Erythroblast (primary cell): ENCODE measurements around the gene LOXL4.
"Not testable (repeated sequence)": the region's sequence is repeated elsewhere in the genome, so short reads cannot be mapped to it uniquely, and the experiment has no call there.

Experiments used
- DNase-seq, 2 experiments: peaks; one replicate each; lab custom pipeline; 2025; lab: John Stamatoyannopoulos, UW
- GATA1 ChIP-seq: IDR thresholded peaks from 2 replicates; pipeline ENCODE4 v1.6.1; 2011; ENCODE audit warnings: low read depth, mild to moderate bottlenecking, control low read depth, low read length, moderate library complexity
- POLR2A ChIP-seq: IDR thresholded peaks from 2 replicates; pipeline ENCODE4 v1.6.1; 2011; ENCODE audit warnings: mild to moderate bottlenecking, low read length

Gene LOXL4

DNA sequence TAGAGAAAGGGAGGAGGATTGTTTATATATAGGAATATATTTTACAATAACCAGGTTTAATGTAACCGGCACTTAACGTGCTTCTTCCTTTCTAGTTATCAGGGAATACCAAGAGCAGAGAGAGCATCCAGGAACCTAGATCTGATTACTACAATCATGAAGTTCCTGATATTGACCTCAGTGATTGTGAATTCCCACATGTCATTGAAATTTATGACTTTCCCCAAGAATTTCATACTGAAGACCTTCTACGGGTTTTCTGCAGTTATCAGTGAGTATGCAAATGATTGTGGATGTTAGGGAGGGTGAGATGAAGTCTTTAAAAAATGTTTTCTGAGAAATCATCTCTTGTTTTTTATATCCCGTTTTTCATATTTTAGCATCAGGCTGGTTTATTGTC, 36.6 kb downstream of the LOXL4 start:
- DNase-seq, result no peak
- TF ChIP-seq POLR2A (no peak), GATA1 (no peak)

DNA sequence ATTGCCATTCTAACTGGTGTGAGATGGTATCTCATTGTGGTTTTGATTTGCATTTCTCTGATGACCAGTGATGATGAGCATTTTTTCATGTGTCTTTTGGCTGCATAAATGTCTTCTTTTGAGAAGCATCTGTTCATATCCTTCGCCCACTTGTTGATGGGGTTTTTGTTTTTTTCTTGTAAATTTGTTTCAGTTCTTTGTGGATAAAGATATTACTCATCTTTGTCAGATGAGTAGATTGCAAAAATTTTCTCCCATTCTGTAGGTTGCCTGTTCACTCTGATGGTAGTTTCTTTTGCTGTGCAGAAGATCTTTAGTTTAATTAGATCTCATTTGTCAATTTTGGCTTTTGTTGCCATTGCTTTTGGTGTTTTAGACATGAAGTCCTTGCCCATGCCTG, 39.7 kb downstream of the LOXL4 start:
- DNase-seq, result not testable (repeated sequence)

DNA sequence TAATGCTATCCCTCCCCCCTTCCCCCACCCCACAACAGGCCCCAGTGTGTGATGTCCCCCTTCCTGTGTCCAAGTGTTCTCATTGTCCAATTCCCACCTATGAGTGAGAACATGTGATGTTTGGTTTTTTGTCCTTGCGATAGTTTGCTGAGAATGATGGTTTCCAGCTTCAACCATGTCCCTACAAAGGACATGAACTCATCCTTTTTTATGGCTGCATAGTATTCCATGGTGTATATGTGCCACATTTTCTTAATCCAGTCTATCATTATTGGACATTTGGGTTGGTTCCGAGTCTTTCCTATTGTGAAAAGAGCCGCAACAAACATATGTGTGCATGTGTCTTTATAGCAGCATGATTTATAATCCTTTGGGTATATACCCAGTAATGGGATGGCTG, 40.3 kb downstream of the LOXL4 start:
- not testable (repeated sequence) for DNase-seq

DNA sequence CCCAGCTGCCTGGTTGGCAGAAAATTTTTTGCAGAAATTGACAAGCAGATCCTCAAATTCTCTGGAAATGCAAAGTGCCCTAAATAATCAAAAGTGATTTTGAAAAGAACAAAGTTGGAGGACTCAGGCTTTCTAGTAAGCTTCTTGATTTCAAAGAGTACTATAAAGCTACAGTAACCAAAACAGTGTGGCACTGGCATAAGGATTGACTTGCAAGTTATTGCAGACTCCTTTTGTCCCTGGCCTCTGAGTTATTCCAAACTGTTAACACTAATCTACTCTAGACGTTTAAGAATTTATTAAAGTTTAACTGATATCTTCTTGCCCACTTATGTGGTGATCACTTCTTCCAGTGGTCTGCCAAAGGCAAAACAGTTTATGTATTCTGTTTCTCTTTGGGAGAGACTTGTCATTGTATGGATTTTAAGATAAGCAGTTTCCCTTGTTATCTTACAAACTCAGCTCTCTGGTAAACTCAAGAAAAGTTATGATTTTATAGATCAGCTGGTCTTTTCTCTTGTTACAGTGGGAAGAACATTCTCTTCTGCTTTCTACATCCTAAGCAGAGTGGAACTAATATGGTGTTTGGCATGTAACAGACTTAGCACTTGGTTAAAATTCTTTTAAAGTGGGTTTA, 41.4 kb downstream of the LOXL4 start:
- TF ChIP-seq POLR2A (no peak), GATA1 (no peak)
- peak; percentile 28 to 71 for DNase-seq

DNA sequence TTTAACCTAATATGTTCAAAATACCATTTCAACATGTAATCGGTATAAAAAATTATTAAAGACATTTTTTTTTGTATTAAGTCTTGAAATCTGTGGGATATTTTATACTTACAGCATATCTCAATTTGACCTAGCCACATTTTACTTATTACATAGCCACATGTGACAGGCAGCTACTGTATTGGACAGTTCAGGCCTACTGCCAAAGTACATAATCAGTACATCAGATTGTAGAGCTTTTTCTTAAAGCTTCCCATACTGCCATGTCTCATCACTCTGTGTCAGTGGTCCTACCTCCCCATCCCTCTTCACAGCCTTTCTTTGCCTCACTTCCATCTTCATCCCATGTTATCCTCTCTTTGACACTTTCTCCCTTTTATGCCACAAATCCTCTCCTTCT, 43.0 kb downstream of the LOXL4 start:
- DNase-seq, result peak; percentile 14 to 22
- no peak for TF ChIP-seq POLR2A
- no peak for TF ChIP-seq GATA1

DNA sequence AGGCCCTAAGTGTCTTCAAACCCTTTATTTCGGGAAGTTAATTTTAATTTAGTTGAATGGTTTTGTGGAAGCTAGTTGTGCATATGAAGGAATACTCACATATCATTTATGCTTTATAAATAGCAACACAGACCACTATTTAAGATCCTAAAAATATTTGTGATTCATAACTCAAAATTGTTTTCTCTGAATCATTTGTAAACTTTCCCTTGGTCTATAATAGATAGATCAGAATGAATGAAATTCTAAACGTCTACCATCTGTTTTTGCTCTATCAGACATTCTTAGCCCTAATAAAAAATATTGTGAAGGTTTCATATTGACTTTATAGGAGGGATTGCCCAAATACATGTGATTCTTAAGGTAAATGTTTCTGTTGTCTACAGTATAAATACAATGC, 43.5 kb downstream of the LOXL4 start:
- no peak for DNase-seq
- TF ChIP-seq POLR2A, result no peak
- TF ChIP-seq GATA1, result no peak

DNA sequence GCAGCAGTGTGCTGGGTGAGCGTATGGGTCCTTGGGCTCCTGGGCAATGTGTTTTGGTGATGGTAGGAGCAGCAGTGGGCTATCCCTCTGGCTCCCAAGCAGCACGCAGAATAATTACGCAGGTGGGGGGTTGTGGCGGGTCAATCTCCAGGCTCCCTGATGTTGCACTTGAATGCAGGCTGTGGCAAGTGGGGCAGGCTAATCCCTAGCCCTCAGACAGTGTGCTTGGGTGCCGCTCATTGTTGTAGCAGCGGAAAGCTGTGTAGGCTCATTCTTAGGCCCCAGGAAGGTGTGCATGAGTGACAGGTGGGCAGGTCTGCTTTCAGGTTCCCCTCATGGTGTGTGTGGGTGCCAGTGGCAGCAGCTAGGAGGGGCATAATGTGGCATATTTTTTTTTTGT, 44.1 kb downstream of the LOXL4 start:
- TF ChIP-seq POLR2A (no peak), GATA1 (no peak)
- no peak for DNase-seq

DNA sequence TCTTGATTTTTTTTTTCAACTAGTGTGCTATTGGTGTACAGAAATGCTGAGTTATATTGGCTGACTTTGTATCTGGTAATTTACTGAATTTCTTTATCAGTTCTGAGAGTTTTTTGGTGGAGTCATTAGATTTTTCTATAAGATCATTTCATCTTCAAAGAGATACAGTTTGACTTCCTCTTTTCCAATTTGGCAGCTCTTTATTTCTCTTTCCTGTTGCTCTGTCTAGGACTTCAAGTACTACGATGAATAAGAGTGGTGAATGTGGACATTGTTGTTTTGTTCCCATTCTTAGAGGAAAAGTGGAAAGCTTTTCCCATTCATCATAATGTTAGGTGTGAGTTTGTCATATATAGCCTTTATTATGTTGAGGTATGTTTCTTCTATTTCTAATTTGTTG, 50.2 kb downstream of the LOXL4 start:
- TF ChIP-seq POLR2A (no peak), GATA1 (no peak)

DNA sequence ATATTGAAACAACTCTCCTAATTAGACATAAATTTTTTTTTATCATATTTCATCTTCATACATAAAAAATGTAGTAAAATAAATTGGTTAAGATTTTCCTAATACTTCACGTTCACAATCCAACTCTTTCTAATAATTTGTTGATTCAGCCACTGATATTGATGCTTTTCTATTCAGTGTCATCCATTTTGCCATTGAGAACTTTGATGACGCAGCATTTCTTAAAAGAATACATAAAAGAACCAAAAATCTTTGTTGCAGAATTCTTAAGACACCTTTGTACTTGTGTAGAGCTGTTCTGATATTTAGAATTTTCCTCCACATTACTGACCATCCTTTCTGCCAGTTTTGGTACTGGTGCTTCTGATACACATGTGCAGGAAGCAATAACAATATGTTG, 52.6 kb downstream of the LOXL4 start:
- no peak for DNase-seq
- TF ChIP-seq POLR2A (no peak), GATA1 (no peak)

More for the DNA sequence above, 50.2 kb downstream of the LOXL4 start:
- no peak for DNase-seq

DNA sequence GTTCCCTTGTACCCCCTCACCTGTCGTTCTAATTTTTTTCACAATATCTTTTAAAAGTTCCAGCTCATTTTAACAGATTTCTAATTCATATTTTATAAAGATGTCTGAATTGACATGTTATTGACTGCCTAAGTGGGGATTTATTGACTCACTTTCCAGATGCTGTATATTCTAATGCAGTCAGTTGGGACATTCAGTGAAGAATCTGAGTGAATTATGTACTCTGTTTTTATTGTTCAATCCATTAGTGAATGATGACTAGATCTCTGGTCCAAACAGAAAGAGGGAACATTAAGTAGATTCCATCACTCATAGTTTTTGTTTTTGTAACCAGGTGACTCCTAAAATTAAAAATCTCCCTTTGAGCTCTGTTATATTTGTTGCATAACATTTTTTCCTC, 54.3 kb downstream of the LOXL4 start:
- no peak for DNase-seq
- TF ChIP-seq POLR2A, result no peak
- no peak for TF ChIP-seq GATA1

DNA sequence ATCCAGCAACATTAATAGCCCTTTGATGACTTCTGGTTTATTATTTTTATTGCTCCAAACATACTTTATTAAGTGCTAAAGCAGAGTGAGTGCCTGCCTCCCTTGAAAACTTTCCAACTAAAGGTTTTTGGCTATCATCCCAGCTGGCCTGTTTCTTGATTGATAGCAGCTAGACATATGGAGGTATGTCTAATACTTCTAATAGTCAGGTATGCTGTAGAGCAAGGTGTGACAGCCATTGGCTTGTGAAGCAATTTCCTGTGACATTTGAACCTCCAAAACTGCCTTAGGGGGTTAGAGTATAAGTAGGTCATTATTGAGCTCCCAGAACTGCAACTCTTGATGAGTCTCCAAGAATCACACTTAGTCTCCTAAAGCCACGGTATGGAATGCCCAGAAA, 55.8 kb downstream of the LOXL4 start:
- no peak for TF ChIP-seq POLR2A
- TF ChIP-seq GATA1, result no peak
- no peak for DNase-seq

DNA sequence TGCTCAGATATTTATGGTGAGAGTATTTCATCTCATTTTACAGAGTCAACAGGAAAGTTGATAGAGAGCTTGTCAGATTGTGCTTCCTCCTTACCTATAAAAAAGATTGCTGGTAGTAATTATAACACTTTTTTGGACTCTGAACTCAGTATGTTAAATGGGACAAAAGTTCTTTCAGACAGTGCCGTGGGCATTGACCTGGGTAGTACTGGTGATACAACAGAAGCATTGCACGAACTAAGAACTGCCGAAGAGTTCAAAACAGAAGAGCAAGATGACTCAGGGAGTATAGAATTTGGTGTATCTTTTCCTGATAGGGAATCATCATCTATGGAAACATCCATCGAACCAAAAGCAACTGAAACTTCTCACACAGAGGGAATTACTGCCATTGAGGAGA, 58.6 kb downstream of the LOXL4 start:
- TF ChIP-seq POLR2A, result no peak
- TF ChIP-seq GATA1, result no peak
- no peak for DNase-seq

DNA sequence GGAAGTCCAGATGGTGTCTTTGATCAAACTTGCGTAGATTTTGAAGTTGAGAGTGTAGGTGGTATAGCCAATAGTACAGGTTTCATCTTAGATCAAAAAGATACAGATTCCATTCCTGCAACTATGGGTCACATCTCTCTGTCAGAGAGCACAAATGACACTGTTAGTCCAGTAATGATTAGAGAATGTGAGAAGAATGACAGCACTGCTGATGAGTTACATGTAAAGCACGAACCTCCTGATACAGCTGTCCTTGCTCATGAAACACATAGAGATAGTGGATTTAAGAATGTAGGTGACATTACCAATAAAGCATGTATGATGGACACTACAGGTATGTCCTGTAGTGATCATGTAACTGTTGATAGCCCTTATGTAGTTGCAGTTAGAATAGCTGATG, 59.1 kb downstream of the LOXL4 start:
- no peak for DNase-seq
- TF ChIP-seq POLR2A (no peak), GATA1 (no peak)

DNA sequence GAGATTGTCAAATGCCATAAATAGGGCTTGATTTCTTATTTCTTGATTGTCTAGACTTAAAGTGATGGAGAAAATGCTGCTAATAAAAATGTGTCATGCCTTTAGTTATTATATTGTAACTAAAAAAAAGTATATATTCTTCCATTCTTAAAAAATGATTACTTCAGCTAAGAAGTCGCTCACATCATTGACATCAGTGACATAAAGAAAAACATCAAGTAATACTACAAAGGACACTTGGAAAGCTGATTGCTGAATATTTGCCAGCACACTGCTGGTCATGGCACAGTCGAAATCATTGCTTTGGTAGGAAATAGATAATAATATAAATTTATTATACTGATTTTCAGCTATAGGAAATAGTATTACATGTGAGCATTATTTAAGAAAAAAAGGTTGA, 62.6 kb downstream of the LOXL4 start:
- no peak for TF ChIP-seq GATA1
- TF ChIP-seq POLR2A, result no peak
- no peak for DNase-seq

DNA sequence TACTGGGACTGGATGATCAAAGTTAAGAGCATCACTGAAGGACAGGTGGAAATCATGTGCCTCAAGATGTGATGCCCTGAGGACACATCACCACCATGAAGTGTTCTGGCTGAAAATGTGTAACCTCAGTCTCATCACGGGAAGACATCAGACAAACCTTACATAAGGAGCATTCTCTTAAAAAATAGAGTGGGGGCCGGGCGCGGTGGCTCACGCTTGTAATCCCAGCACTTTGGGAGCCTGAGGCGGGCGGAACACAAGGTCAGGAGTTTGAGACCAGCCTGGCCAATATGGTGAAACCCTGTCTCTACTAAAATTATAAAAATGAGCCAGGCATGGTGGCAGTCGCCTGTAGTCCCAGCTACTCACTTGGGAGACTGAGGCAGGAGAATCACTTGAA, 65.6 kb downstream of the LOXL4 start:
- DNase-seq, result no peak
- no peak for TF ChIP-seq POLR2A
- TF ChIP-seq GATA1, result no peak
